ENCODE measurements around the gene TNC. TPM values are rescaled to one million over a fixed set of nuclear protein-coding genes. Genes with fewer than 3 reads are reported as not detected.

TNC gene
- total and polyA plus RNA-seq, 2 donors (not counting 1 experiment from before 2014, with no cell fraction given), result not detected

GRCh38 chr9:115046824-115047223 lies 71.1 kb downstream of the TNC start:
- TF ChIP-seq EZH2 (IDR thresholded peaks at IDR 0.05; ENCODE audit: borderline replicate concordance, insufficient read depth, low read depth, low read length, poor library complexity, severe bottlenecking) (no peak), CTCF (IDR thresholded peaks at IDR 0.05) (no peak)
- H3K9me3 Mint-ChIP-seq (ENCODE audit: insufficient read depth), result no peaks in the 10 kb centered on the region
- Histone ChIP-seq H3K36me3 (replicated peaks in 1 of 2; ENCODE audit: control extremely low read depth in 1 of 2, control insufficient read depth in 1 of 2, extremely low read depth in 1 of 2, insufficient read depth in 2 of 2, low read length in 1 of 2) (no peaks in the 10 kb centered on the region), H3K27me3 (replicated peaks in 1 of 4; ENCODE audit: control extremely low read depth in 1 of 4, control insufficient read depth in 3 of 4, insufficient read depth in 4 of 4, low read length in 3 of 4) (peaks cover 0 to 9% (median 0%) of the 10 kb centered on the region in 4 experiments), H3K4me1 (ENCODE audit: control insufficient read depth in 2 of 2, insufficient read depth in 2 of 2, low read length in 2 of 2) (no peaks in the 10 kb centered on the region), H3K9me3 (ENCODE audit: control extremely low read depth in 1 of 3, control insufficient read depth in 2 of 3, insufficient read depth in 1 of 3, low read length in 2 of 3) (no peaks in the 10 kb centered on the region), H3K4me2 (replicated peaks; ENCODE audit: low read depth, low read length, poor library complexity, severe bottlenecking) (no peak overlapping the region), H3K4me3 (ENCODE audit: control extremely low read depth in 1 of 5, extremely low read depth in 1 of 5, insufficient read depth in 1 of 5, low read depth in 2 of 5, low read length in 4 of 5) (no peak overlapping the region), H3K9ac (ENCODE audit: low read length) (no peak overlapping the region), H3K79me2 (ENCODE audit: control insufficient read depth, insufficient read depth, low read length) (no peaks in the 10 kb centered on the region), H2AFZ (ENCODE audit: insufficient read depth, low read depth, low read length, poor library complexity, severe bottlenecking) (no peak overlapping the region), H4K20me1 (ENCODE audit: control insufficient read depth, insufficient read depth, low read length, poor library complexity, severe bottlenecking) (no peaks in the 10 kb centered on the region), H3K27ac (ENCODE audit: low read length in 2 of 2) (no peak overlapping the region)
- DNase-seq, result no peak
- ChIA-PET CTCF (no interaction called here), POLR2A (no interaction called here)
- no peak for ATAC-seq (ENCODE audit: low read depth)
- intact Hi-C loops (cut with micrococcal nuclease), result no loop called here
- WGBS (ENCODE audit: insufficient coverage), result no CpG with 5 or more reads among the region's 1 CpG
- no peak overlapping the region for H3K27ac Mint-ChIP-seq
- peaks cover 39% of the 10 kb centered on the region for H3K27me3 Mint-ChIP-seq
- H3K4me3 Mint-ChIP-seq, result no peak overlapping the region
- no peaks in the 10 kb centered on the region for H3K4me1 Mint-ChIP-seq

- peaks cover 39% of the 10 kb centered on the region for H3K27me3 Mint-ChIP-seq
Measured at GRCh38 chr9:115046199-115046598, 71.8 kb downstream of the TNC start.

More at GRCh38 chr9:115046199-115046598, 71.8 kb downstream of the TNC start:
- ChIA-PET POLR2A (no interaction called here), CTCF (no interaction called here)
- Histone ChIP-seq H3K27ac (ENCODE audit: low read length in 2 of 2) (no peak overlapping the region), H3K36me3 (replicated peaks in 1 of 2; ENCODE audit: control extremely low read depth in 1 of 2, control insufficient read depth in 1 of 2, extremely low read depth in 1 of 2, insufficient read depth in 2 of 2, low read length in 1 of 2) (no peaks in the 10 kb centered on the region), H3K27me3 (replicated peaks in 1 of 4; ENCODE audit: control extremely low read depth in 1 of 4, control insufficient read depth in 3 of 4, insufficient read depth in 4 of 4, low read length in 3 of 4) (peaks cover 0 to 9% (median 0%) of the 10 kb centered on the region in 4 experiments), H4K20me1 (ENCODE audit: control insufficient read depth, insufficient read depth, low read length, poor library complexity, severe bottlenecking) (no peaks in the 10 kb centered on the region), H3K9ac (ENCODE audit: low read length) (no peak overlapping the region), H3K4me3 (ENCODE audit: control extremely low read depth in 1 of 5, extremely low read depth in 1 of 5, insufficient read depth in 1 of 5, low read depth in 2 of 5, low read length in 4 of 5) (no peak overlapping the region), H3K4me2 (replicated peaks; ENCODE audit: low read depth, low read length, poor library complexity, severe bottlenecking) (no peak overlapping the region), H3K79me2 (ENCODE audit: control insufficient read depth, insufficient read depth, low read length) (no peaks in the 10 kb centered on the region), H3K9me3 (ENCODE audit: control extremely low read depth in 1 of 3, control insufficient read depth in 2 of 3, insufficient read depth in 1 of 3, low read length in 2 of 3) (no peaks in the 10 kb centered on the region), H3K4me1 (ENCODE audit: control insufficient read depth in 2 of 2, insufficient read depth in 2 of 2, low read length in 2 of 2) (no peaks in the 10 kb centered on the region), H2AFZ (ENCODE audit: insufficient read depth, low read depth, low read length, poor library complexity, severe bottlenecking) (no peak overlapping the region)
- Mint-ChIP-seq H3K9me3 (ENCODE audit: insufficient read depth) (no peaks in the 10 kb centered on the region), H3K4me3 (no peak overlapping the region), H3K4me1 (no peaks in the 10 kb centered on the region), H3K27ac (no peak overlapping the region)
- intact Hi-C loops (cut with micrococcal nuclease), result no loop called here
- WGBS (ENCODE audit: insufficient coverage), result 96% methylated on average over 6 of the region's 6 CpGs
- DNase-seq, result no peak
- TF ChIP-seq EZH2 (IDR thresholded peaks at IDR 0.05; ENCODE audit: borderline replicate concordance, insufficient read depth, low read depth, low read length, poor library complexity, severe bottlenecking), result no peak
- TF ChIP-seq CTCF (IDR thresholded peaks at IDR 0.05), result no peak
- no peak for ATAC-seq (ENCODE audit: low read depth)

Measured in B cell (primary cell).